Measurements from ENCODE around the gene NAP1L5. TPM values are rescaled to one million over a fixed set of nuclear protein-coding genes. Genes with fewer than 3 reads are reported as not detected.

NAP1L5 gene, protein sequence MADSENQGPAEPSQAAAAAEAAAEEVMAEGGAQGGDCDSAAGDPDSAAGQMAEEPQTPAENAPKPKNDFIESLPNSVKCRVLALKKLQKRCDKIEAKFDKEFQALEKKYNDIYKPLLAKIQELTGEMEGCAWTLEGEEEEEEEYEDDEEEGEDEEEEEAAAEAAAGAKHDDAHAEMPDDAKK
- total RNA-seq, result 0.34 and 1.7 TPM in 2 replicates

DNA sequence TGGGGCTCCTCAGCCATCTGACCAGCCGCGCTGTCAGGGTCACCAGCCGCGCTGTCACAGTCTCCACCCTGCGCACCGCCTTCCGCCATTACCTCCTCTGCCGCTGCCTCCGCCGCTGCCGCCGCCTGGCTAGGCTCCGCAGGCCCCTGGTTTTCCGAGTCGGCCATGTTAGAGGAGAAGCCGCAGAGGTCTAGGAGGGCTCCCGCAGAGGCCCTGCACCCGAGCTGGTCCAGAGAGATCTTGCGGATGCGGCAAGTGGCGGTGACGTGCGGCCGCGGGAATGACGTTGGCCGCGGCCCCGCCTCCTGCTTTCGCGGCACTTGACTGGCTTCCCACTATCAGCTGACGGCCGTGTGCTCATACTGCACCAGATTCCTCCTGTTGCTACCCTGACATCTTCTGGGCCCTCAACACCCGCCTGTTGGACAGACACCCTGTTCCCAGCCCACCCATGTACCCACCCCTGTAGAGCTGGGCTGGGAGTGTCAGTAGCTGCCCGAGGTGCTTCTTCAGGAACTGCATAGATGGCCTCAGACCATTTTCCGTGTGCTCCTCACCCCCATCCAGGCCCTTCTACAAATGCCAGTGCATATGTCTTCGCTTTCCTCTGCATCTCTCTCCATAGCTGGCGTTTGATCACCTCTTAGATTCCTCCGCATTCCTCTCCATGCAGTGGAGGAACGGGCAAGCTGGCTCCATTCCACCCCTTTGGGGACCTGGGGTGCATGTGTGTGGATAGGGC lies at the start of gene NAP1L5:
Gene NAP1L5 (minus strand): TSS at position 242 of the 742 bp plus-strand sequence. CDS start 75 bp downstream, at position 167.

Other genes with a start within 250 kb of the NAP1L5 start
- gene HERC5, start 240.7 kb downstream of the NAP1L5 start, total RNA-seq, result 1.1 and 2.4 TPM in 2 replicates
- 74.0 and 106 TPM in 2 replicates for gene PYURF, start 174.1 kb downstream of the NAP1L5 start, total RNA-seq
- gene HERC3, start 105.3 kb downstream of the NAP1L5 start, total RNA-seq, result 31.1 and 33.4 TPM in 2 replicates